ENCODE measurements around the gene LPO.

LPO gene

DNA sequence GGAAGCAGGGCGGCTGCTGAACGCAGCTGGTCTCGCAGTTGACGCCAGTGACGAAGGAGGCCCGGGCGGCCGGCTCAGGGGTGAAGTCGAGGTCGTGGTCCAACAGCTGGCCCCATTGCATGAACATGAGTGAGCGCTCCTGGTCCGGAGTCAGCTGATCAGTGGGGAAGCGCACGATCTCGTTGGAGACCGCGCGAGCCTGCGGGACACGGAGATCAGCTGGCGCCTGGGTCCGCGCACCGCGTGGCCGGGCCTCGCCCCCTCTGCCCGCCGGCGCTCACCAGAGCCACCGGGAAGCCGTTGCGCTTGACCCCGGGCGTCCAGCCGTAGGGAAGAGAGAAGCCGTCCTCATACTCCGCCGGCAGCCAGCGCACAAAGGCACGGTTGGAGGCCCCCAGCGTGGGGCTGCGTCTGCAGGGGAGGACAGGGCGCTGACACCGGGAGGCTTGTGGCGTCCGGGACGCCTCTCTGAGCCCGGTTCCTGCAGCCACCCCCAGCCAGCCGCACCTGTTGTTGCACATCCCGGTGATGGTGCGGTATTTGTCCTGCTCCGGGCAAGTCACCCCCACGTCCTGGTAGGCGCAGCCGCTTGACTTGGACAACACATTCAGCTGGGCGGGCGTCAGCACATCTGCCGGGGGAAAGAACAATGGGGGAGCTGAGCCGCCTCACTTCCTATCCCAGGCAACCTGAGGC, 40.8 kb downstream of the LPO start:
- DNase-seq = no peak

DNA sequence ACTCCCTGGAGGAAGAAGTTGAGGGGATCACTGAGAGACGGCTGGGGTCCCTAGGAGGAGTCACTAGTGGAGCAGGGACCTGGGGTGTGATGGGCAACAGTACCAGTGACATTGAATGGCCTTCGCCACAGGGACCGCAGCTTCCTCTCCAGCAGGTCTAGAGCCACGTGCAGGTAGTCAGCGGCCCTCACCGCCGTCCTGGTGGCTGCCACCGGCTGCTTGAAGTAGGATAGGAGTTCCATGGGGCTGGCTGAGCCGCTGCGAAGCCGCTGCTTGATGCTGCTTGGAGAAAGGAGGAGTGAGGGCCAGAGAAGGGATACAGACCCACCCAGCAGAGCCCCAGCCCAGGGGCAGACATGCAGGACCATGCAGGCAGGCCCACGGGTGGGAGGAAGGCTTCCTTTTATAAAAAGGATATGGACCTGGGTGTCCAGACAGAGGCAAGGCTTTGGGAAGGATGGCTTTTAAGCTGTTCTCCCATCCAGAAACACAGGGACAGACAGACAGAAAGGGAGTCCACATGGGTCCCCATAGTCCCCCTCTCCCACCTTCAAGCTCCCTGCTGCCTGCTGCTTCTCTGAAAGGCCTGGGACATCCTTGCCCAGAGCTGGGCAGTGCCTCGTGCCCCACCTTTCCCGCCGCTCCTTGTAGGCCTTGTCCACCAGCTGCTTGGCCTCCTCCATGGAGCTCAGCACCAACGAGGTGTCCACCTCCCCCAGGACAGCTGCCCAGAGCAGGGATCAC, 41.5 kb downstream of the LPO start:
- DNase-seq = no peak

DNA sequence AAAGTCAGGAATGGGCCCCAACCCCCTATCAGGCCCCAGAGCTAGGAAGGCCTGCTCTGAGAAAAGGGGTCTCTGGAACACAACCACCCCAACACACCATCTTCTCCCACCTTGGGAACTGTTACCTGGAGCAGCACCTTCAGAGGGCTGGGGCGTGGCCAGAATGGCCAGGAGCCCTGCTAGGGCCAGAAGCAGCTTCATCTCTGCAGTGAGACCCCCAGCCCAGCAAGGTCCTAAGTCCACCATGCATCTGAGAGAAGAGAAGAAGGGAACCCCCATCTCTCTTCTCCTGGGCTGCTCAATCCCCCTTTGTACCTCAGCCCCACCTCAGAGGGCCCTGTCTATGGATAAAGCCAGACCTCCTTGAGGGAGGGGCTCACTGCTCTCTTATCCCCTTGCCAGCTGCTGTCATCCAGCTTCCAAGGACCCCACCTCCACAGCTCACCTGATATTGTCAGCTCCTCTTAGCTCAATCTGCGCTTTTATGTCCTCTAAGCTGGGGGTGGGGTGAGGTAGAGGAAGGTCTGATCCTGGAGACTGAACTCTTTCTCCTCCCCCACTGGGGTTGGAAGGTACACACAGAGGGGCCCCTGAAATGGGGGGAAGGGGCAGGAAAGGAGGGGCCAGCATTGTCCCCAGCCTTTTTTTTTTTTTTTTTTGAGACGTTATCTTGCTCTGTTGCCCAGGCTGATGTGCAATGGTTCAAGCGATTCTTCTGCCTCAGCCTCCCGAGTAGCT, 42.3 kb downstream of the LPO start, which contains the start of gene MPO:
TSS of gene MPO (minus strand) at position 456 of the 738 bp plus-strand sequence. CDS start at position 279, 177 bp downstream.
- DNase-seq = no peak

DNA sequence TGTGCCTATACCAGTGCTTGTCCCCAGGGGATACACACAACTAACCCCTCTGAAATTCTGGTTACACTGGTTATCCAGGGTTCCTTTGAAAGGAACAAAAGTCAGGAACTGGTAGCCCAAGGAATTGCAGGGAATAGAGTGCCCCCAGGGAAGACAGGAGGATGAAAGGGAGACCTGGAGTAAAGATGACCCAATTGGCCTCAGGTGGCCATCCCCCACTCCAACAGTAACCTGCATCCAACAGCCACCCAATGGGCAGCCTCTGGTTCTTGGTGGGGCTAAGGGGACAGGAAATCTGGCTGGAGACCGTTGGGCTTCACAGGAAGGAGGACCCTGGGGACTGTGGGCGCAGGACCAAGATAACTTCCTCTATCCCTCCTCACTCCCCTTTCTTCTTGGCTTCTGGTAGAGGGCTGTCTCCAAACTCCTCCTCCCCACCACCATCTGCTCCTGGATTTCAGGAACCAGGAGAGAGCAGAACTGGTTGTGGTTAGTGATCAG, 43.2 kb downstream of the LPO start:
- DNase-seq = no peak

DNA sequence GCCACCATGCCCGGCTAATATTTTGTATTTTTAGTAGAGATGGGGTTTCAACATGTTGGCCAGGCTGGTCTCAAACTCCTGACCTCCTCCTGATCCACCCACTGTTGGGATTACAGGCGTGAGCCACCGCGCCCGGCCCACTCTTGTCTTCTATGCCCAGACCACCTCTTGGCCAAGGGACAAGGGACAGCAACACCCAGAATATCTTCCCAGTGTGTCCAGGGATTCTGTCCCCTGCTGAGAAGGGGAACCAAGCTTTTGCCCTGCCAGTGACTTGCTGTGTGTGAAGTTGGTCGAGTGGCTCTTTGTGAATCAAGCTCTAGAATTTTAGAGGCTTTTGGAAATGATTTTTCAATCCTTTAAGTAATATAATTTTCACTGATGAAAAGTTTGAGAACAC, 44.1 kb downstream of the LPO start:
- DNase-seq = no peak

DNA sequence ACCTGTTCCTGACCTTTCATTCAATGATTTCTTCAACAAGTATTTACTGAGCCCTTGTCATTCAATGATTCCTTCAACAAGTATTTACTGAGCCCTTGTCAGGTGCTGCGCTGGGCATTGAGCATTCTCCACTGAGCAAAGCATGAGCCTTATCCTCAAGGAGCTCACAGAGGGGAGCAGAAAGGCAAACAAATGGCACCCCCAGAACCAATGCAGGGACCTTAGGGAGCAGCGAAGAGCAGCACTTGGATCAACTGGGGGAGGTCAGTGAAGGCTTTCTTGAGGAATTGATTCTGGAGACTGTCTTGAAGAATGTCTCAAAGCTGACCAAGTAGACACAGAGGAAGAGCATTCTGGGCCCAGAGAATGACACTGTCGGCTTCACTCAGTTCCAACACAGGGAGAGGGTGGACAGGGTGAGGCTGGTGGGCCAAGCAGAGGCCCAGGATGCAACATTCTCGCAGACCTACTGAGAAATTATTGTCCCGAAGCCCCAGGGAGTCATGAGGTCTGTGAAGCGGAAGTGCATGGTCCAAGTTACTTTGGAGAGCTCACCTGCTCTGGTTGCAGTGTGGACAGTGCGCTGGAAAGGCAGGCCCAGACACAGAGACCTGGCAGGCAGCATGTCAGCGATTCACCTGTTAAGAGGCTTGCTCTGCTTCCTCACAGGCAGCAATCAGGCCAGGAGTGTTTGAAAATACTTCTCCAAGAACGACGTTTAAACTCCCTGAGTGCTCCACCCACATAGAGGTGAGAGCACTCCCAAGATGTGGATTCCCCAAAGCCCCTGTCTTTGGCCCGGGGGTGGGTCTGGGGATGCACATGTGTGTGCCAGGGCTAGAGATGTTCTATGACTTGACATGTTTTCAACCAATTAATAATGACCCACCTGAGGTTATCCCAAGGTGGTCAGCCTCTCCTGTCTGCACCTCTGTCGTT, 45.6 kb downstream of the LPO start:
- DNase-seq = no peak

DNA sequence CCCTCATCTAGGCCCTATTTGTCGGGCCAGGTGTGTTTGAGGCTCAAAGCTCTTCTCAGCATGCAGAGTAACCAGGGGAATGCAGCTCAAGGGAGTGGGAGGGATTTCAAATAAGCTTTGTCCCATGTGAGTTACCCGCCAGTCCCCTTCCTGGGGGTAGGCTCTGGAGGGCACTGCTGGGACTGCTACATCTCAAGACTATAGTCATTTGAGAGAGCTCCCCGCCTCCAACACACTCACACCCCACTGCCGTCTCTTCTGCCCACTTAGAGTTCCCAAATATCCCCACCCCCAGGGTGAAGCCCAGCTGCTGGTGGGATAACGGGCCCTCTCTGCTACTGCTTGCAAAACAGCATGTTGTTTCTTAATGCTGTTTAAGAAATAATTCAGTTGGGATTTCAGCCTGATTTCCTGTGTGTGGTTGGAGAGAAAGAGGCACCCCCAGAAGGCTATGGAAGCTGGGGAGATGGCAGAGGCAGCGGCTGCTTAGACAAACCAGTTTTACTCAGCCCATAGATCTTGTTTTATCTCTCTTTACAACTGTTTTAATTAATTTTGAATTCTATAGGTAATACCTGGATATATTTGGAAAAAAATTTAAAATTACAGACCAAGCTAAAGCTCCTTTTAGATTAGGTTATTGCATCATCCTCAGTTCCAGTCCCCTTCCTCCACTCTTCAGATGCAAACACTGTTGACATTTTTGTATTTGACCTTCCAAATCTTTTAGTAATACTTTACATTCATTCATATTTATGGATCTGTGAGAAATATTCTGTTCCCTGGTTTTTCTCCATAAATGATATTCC, 46.4 kb downstream of the LPO start:
- DNase-seq = no peak

DNA sequence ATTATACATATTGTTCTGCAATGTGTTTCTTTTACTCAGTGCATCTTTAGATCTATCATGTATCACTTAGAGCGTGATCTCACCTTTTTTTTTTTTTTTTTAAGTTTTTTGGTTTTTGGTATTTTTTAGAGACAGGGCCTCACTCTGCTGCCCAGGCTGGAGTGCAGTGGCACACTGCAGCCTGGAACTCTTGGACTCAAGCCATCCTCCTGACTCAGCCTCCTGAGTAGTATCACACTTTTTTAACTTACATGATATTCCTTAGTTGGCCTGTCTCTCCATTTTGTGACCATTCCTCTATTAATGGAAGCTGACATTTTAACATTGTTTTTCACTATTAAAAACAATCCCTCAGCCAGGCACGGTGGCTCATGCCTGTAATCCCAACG, 47.0 kb downstream of the LPO start:
- no peak for DNase-seq

DNA sequence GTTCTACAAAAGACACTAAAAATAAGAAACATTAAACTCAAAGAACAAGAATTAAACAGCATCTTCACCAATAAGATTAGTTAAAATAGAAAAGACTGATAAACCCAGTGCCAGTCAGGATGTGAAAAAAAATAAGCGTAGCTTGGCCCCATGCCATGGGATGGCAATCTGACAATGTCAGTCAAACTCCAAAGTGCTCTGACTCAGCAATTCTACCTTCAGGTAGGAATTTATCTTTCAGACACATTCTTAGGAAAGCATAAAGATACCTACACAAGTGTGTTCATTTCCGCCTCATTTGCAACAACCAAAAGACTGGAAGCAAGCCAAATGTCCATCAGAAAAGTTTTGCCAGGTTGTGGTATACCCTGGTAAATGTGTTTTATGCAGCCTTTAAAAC, 51.5 kb downstream of the LPO start:
- no peak for DNase-seq

DNA sequence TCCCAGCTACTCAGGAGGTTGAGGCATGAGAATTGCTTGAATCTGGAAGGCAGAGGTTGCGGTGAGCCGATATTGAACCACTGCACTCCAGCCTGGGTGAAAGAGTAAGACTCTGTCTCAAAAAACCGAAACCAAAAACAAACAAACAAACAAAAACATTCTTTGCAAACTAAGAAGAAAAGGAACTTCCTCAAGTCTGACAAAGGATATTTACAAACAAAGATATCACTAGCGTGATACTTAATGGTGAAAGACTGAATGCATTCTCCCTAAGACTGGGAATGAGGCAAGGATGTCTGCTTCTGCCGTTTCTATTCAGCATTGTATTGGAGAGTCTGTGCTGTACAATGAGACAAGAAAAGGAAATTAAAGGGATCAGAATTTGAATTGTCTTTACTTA, 52.9 kb downstream of the LPO start:
- no peak for DNase-seq

DNA sequence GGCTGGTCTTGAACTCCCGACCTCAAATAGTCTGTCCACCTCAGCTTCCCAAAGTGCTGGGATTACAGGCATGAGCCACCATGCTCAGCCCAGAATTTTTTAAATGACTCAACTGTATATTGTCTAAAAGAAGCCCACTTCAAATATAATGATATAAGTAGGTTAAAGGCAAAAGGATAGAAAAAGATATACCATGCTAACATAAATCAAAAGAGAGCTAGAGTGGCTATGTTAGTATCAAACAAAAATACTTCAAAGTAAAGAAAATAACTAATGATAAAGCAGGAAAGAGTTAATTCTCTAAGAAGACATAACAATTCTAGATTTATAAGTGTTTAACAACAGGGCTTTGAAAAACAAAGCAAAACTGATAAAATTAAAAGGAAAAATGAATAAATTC, 55.6 kb downstream of the LPO start:
- no peak for DNase-seq

DNA sequence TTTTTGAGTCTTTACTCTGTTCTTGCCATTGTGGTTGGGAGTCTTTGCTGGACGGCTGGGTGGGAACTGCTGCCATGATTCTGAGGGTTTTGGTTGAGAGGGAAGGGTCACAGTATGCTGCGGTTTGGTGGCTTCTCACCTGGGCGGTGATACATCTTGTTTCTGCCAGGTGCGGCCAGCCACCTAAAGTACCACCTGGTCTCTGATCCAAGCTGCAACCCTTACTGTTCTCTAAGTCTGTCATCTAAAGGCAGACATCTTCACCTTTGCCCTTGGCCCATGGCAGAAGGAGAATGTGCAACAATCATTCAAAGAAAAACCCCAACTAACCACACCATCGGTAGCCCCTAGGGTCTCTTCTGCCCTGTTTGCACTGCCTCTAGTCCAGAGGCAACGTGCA, 62.0 kb downstream of the LPO start:
- DNase-seq = no peak

DNA sequence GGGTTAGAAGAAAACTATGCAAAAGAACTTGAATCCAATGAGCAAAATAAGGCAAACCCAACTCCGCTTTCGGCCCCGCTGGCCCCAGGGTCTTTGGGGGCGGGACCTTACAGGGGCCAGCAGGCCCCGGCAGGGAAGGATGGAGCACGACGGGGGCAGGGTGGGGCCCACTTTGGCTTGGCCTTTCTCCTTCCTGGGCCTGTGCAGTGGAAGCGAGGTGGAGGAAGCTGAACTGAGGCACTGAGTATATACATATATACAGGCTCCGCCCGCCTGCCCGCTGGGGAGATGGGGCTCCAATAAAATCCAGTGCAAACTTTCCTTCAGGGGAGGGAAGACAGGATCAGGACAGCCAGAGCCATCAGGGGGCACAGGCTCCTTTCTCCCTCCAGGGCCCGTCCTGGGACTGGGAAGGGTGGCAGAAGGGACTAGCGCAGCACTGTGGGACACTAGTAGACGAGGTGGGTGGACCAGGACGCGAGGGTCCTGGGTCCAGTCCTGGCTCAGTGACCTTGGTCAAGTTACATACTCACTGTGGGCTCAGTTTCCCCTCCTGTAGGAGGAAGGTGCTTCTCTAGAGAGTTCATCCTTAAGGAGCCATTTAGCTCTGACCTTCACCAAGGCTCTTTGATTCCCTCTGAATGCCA, 63.2 kb downstream of the LPO start:
- no peak for DNase-seq

DNA sequence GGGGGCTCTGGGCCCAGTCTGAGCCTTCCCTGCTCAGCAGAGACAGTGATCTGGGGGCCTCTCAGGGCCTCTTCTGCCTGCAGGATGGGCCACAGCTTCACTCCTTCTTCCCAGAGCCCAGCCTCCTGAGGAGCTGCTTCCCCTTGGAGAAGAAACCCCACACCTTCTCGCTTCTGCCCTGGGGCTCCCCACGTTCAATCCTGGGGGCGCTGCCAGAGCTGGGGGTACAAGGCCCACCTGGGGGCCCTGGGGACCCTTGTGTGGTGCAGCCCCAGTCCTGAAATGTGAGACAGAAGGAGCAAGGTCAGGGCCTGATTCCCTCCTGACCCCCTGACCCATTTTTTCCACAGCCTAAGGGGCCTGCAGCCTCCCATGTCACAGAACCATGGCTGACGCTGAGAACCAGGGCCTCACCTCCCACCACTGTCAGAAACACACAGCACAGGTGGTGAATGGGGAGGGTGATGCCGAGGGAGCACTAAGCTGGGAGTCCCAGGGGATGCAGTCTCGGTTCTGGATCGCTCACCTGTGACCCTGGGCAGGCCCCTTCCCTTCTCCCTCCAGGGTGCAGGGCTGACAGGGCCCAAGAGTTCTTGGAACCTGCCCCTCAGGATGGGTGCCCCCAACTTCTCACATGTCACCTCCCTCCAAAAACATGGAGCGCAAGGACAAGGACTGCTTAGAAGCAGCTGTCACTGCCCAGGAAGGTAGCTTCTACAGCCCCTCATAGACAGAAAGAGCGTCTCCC, 64.0 kb downstream of the LPO start:
- no peak for DNase-seq

DNA sequence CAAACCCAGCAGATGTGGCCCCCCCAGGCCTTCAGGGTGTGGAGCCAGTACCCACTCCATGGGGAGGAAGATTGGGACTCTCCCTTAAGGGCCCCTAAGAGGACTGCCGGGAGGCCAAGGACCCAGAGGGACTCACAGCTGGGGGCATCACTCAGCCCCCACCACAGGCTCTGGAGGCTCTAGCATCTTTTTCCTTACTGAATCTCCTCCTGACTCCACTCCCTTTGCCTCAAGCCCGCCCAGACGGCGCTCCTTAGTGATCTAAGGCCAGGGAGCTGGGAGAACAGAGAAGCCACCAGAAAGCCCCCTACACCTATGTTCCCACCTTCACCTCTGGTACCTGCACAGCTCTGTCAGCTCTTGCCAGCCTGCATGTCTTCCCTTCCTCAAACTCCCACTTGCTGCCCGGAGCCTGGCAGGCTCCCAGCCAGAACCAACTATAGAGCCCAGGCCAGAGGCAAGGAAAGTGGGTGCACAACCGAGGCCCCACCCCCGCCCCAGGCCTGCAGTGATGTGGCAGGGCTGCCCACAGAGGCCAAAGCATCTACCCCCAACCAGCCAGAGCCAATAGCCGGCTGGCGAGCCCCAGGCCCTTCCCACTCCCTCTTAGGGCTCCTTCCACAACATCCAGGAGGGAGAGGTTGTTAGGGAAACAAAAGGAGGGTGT, 64.7 kb downstream of the LPO start:
- no peak for DNase-seq

DNA sequence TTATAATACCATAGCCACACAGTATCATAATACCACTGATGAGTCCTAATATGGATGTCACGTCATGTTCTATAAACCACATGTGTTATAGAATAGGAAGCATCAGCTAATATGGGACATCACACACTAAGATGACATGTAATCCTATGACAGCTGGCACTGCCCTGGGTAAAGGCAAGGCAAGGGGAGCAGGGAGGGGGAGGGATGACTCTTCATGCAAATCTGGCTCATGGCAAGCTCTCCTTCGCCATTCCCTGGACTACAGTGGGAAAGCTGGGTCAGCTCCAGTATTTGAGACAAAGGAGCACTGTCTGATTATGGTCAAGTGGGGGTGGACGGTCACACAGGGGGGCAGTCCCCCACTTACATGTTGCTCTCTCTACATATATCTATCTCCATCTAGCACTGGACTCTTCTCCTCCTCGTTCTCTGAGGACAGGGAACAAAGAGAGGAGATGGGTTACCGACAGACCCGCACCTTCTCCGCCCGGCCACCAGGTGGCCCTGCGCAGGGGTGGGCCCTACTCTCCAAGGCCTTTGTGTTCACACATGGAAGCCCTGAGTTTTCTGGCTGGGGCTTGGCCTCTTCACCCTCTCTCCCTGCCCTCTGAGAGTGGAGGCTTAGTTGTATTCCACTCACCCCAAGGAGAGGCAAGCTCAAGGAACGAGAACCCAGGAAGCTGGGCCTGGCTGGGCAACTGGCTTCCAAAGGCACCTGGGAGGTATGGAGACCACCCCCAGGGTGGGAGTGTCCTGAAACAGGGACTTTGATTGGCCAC, 65.8 kb downstream of the LPO start:
- peak; percentile 15 to 66 (median 35) for DNase-seq

DNA sequence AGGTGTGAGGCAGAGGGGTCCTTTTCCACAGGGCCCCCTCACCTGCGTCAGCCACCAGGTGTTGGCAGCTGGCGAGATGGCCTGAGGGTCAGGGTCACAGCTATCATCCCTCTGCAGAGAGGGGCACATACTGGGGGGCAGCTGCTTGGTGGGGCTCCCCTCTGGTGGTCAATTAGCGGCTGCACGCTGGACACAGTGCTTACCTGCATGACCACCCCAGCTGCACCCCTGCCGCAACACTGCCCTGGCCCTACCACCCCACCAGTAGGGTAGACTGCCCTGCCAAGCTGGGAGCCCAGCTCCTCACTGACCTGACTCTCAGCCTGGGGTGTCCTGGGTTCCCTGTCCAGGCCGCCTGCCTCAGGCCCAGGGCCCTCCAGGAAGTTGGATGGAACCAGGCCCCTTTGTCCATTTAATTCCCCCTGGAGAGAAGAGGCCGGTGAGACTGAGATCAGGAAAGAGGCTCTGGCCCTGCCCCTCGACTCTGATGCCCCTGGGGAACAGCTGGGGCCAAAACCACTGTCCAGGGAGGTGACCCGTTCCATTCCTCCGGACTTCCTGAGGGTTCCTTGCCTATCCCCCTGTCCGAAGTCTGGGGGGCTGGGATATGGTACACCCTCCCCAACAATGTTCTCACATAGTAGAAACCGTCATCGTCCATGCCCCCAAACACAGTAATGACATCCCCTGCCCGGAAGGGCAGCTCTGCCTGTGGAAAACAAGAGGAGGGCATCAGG, 66.5 kb downstream of the LPO start:
- DNase-seq = no peak

DNA sequence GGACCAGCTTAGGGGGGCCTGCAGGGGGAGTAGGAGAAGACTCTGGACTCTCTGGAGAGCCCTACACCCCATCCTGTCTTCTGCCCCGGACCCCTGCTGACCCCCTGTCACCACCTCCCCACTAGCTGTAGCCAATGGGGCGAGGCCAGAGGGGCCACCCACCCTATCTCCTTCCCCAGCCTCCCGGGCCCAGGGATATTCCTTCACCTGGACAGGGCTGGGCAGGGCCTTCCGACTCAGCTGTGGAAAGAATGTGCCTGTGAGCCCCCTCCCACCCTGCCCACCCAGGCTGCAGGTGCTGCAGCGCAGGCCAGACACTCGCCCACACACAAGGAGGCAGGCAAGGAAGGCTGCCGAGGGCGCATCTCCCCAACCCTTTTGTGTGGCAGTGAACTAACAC, 67.2 kb downstream of the LPO start:
- DNase-seq = no peak

Measured in stimulated activated naive CD4-positive, alpha-beta T cell (primary cell).